Right lobe of liver (tissue), 4 donors: ENCODE measurements around the gene PRCC.

Source experiments
- POLR2A ChIP-seq: fragments of 450-650 bp; IDR thresholded peaks from one replicate; pipeline ENCODE4 v1.6.1; 2017; ENCODE audit warnings: antibody characterized with exemption, mild to moderate bottlenecking
- TF ChIP-seq, protein P1 (sequence below), 4 donors: fragments of 200-600 bp in 3 of 4; fragments of 450-650 bp in 1 of 4; IDR thresholded peaks; one replicate each; pipeline versions ENCODE4 v1.5.1 to v1.8.0; 2016 to 2022; ENCODE audit warnings: antibody characterized with exemption in 4 of 4, mild to moderate bottlenecking in 2 of 4
- donor health status: DM: no; HTN: no; CAD: no.
- donor health status: DM: no; HTN: no; CAD: no.
- donor health status: DM: no; HTN: yes; CAD: no.

DNA sequence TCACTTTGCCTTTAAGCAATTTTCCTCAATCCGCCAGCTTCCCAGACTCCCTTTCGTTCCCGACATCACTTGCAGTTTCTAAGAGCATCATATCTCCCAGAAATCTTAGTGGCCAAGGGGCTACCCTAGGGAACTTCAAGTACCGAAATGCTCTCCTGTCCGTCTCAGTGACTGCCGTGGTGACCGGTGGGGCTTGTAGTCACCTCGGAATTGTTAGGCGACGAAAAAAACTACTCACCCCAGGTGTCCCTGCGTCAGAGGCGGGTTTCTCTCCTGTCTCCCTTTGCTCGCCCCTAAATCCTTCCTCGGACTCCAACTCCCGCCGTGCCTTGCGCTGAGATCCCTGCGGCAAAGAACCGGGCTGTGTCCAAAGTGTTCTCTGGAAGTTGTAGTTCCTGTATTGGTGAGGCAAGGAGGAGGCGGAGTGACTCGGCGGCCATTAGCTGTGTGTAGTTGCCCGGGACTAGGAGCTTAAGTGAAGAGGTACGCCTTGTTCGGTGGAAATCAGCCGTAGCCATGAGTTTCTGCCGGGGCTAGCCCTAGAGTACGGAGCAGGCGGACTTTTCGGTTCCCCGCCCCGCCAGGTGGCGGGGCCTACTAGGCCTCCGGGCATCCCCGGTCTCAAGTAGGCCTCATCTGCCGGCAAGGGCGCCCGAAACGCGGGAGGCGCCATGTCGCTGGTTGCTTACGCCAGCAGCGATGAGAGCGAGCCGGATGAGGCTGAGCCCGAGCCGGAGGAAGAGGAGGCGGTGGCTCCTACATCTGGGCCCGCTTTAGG is at the start of gene PRCC:
- TF ChIP-seq, protein P1, sequence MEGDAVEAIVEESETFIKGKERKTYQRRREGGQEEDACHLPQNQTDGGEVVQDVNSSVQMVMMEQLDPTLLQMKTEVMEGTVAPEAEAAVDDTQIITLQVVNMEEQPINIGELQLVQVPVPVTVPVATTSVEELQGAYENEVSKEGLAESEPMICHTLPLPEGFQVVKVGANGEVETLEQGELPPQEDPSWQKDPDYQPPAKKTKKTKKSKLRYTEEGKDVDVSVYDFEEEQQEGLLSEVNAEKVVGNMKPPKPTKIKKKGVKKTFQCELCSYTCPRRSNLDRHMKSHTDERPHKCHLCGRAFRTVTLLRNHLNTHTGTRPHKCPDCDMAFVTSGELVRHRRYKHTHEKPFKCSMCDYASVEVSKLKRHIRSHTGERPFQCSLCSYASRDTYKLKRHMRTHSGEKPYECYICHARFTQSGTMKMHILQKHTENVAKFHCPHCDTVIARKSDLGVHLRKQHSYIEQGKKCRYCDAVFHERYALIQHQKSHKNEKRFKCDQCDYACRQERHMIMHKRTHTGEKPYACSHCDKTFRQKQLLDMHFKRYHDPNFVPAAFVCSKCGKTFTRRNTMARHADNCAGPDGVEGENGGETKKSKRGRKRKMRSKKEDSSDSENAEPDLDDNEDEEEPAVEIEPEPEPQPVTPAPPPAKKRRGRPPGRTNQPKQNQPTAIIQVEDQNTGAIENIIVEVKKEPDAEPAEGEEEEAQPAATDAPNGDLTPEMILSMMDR (IDR thresholded peaks at IDR 0.05) = no peak
- peak; percentile 25 for TF ChIP-seq POLR2A
